ENCODE measurements around the gene ARHGAP31.
A peak's percentile ranks its signal among the peaks of the same experiment; 100 is the strongest.
"Not testable (repeated sequence)": the region's sequence is repeated elsewhere in the genome, so short reads cannot be mapped to it uniquely, and the experiment has no call there.

ARHGAP31 gene, protein sequence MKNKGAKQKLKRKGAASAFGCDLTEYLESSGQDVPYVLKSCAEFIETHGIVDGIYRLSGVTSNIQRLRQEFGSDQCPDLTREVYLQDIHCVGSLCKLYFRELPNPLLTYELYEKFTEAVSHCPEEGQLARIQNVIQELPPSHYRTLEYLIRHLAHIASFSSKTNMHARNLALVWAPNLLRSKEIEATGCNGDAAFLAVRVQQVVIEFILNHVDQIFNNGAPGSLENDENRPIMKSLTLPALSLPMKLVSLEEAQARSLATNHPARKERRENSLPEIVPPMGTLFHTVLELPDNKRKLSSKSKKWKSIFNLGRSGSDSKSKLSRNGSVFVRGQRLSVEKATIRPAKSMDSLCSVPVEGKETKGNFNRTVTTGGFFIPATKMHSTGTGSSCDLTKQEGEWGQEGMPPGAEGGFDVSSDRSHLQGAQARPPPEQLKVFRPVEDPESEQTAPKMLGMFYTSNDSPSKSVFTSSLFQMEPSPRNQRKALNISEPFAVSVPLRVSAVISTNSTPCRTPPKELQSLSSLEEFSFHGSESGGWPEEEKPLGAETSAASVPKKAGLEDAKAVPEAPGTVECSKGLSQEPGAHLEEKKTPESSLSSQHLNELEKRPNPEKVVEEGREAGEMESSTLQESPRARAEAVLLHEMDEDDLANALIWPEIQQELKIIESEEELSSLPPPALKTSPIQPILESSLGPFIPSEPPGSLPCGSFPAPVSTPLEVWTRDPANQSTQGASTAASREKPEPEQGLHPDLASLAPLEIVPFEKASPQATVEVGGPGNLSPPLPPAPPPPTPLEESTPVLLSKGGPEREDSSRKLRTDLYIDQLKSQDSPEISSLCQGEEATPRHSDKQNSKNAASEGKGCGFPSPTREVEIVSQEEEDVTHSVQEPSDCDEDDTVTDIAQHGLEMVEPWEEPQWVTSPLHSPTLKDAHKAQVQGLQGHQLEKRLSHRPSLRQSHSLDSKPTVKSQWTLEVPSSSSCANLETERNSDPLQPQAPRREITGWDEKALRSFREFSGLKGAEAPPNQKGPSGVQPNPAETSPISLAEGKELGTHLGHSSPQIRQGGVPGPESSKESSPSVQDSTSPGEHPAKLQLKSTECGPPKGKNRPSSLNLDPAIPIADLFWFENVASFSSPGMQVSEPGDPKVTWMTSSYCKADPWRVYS (N-terminal part only)

DNA sequence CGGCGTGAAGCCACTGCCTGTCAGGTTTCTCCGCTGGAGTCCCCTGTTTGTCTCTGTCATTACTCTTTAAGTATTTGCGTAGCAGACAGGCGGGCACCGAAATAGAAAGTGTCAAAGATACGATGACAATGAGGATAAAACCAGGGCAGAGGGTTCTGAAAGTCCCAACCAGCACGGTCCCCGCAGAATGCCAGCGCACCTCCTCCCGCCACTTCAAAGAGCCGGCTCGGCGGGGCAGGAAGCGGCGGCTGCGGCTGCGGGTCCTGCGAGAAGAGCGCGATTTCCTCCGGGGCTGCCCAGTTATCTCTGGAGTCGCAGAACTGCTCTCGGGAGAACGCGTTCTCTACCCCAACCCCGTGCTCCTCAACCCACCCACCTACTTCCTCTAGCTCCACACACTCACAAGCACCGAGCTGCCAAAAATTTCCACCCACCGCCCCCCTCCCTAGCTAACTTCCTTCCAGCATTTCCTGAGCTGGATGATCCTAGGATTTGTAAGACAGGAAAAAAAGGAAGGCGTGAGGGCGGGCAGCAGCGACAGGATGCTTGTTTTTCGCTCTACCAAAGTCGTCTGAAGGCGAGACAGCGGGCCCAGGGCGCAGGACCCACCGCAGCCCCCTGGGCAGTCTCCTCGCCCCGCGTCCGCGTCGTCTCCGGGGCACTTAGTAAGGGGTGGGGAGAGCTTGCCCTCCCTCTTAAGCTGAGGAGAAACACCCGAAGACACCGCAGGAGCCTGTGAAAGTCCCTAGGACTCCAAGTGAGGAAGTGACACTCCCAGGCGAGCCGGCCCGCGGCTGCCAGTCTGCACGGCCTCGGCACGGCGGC, at the start of gene ARHGAP31:
Gene ARHGAP31, plus strand, starts transcription at position 513 of the 825 bp plus-strand sequence. CDS start 522 bp downstream, outside the sequence.
- no peaks in the 10 kb centered on the region for H3K9me3 ChIP-seq (ENCODE audit: control insufficient read depth, insufficient read depth, low read length)
- no CpG with 5 or more reads among the region's 55 CpGs for WGBS (ENCODE audit: insufficient coverage, insufficient read length)
- H3K36me3 ChIP-seq (ENCODE audit: control insufficient read depth, insufficient read depth, low read length) = no peaks in the 10 kb centered on the region
- H3K27me3 ChIP-seq (ENCODE audit: control insufficient read depth, insufficient read depth, low read length) = 0 out of 2 replicates have a peak, but pooled peaks cover 2% of the 10 kb centered on the region
- H3K4me1 ChIP-seq (ENCODE audit: control insufficient read depth, insufficient read depth, low read length) = no peaks in the 10 kb centered on the region
- H3K4me3 ChIP-seq (ENCODE audit: low read length) = peak within 1 kb of the TSS; percentile 35; the same call in 1 of the 2 replicates
- H3K27ac ChIP-seq (ENCODE audit: low read length) = no peak within 1 kb of the TSS
- DNase-seq (ENCODE audit: low read depth, low spot score) = no peak

DNA sequence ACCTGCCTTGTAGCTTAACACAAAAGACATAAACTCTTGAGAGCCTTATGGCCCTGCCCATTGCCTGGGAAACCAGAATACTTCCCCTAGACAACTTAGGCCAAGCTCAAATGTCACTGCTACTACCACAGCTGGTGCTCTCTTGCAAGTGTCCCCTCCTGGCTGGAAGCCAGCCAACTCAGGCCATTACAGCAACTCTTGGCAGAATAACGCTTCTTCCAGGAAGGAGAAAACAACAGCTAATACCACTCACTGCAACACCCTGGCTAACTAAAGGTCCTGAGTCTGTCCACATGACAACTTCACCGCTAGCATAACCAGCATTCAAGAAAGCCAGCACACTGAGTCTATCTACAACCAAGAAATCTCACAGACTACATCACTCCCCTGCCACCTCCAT, 48.4 kb upstream of the ARHGAP31 start:
- Histone ChIP-seq H3K36me3 (ENCODE audit: control insufficient read depth, insufficient read depth, low read length) (no peaks in the 10 kb centered on the region), H3K4me1 (ENCODE audit: control insufficient read depth, insufficient read depth, low read length) (peaks cover 1% of the 10 kb centered on the region; the same call in 1 of the 2 replicates), H3K27ac (ENCODE audit: low read length) (no peak overlapping the region), H3K4me3 (ENCODE audit: low read length) (no peak overlapping the region), H3K9me3 (ENCODE audit: control insufficient read depth, insufficient read depth, low read length) (no peaks in the 10 kb centered on the region; the same call in 1 of the 2 replicates), H3K27me3 (ENCODE audit: control insufficient read depth, insufficient read depth, low read length) (no peaks in the 10 kb centered on the region)
- no peak for DNase-seq (ENCODE audit: low read depth, low spot score)
- no CpG with 5 or more reads among the region's 2 CpGs for WGBS (ENCODE audit: insufficient coverage, insufficient read length)

DNA sequence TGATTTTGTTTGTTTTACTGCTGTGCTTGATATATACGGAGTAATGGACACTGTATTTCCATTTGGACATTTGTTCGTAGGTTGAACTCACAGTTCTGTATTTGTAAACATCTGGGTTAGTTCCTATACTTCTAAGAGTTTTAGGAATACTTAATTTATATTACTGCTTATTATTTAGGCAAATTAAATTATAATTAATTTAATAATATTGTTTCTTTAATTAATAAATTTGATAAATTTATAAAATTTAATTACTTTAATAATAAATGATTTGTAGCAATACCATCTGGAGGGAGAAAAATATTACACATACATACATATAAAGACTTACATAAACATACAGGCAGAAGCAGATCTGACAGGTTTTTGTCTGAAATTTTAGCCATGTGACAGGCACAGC, 39.0 kb upstream of the ARHGAP31 start:
- no peak for DNase-seq (ENCODE audit: low read depth, low spot score)
- H3K4me3 ChIP-seq (ENCODE audit: low read length) = no peak overlapping the region
- WGBS (ENCODE audit: insufficient coverage, insufficient read length) = no CpG with 5 or more reads among the region's 2 CpGs

DNA sequence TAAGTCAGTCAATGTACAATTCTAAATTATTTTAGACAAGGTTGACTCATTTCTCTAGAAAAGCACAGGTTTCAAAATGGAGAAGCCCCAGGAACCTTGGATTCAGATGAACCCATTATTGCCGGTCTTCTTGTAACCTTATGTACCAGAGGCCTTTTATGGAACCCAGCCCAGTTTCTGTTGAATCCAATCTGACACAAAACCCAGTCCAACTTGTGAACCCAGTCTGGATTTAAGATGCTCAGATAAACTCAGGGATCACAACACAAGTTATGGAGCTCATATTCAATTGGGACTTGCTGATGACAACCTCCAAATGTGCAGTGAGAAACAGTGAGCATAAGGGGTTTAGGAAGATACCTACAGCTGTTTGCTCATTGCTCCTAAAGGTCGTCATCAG, 37.1 kb upstream of the ARHGAP31 start:
- no peak for DNase-seq (ENCODE audit: low read depth, low spot score)
- H3K4me1 ChIP-seq (ENCODE audit: control insufficient read depth, insufficient read depth, low read length) = 0 out of 2 replicates have a peak, but pooled peaks cover 1% of the 10 kb centered on the region

More for the DNA sequence above, 39.0 kb upstream of the ARHGAP31 start:
- H3K4me1 ChIP-seq (ENCODE audit: control insufficient read depth, insufficient read depth, low read length) = 0 out of 2 replicates have a peak, but pooled peaks cover 1% of the 10 kb centered on the region
- H3K9me3 ChIP-seq (ENCODE audit: control insufficient read depth, insufficient read depth, low read length) = no peaks in the 10 kb centered on the region
- H3K36me3 ChIP-seq (ENCODE audit: control insufficient read depth, insufficient read depth, low read length) = no peaks in the 10 kb centered on the region
- H3K27ac ChIP-seq (ENCODE audit: low read length) = no peak overlapping the region
- H3K27me3 ChIP-seq (ENCODE audit: control insufficient read depth, insufficient read depth, low read length) = no peaks in the 10 kb centered on the region

DNA sequence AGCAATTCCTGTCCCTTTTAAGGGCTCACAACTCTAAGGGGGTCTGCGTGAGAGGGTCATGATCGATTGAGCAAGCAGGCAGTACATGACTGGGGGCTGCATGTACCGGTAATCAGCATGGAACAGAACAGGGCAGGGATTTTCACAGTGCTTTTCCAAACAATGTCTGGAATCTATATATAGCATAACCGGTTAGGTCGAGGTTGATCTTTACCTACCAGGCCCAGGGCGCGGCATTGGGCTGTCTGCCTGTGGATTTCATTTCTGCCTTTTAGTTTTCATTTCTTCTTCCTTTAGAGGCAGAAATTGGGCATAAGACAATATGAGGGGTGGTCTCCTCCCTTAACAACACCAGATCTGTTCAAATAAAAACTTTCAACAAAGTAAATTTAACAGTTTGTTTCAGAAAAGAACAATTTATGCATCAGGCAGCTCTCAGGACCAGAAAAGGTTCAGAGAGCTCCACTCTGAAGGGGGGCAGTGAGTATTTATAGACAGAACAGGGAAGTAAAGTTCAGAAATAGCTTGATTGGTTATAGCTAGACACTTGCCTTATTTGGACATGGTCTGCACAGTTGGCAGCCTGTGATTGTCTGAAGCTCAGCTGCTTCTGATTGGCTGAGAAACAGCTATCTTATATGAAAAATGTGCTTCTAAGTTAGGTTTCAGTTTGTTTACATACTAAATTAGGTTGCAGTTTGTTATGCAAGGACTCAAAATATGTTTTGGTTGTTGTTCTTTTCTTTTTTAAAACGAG, 36.4 kb upstream of the ARHGAP31 start:
- no peaks in the 10 kb centered on the region for H3K36me3 ChIP-seq (ENCODE audit: control insufficient read depth, insufficient read depth, low read length)
- no peak for DNase-seq (ENCODE audit: low read depth, low spot score)
- H3K4me1 ChIP-seq (ENCODE audit: control insufficient read depth, insufficient read depth, low read length) = 0 out of 2 replicates have a peak, but pooled peaks cover 1% of the 10 kb centered on the region
- WGBS (ENCODE audit: insufficient coverage, insufficient read length) = no CpG with 5 or more reads among the region's 8 CpGs
- H3K4me3 ChIP-seq (ENCODE audit: low read length) = no peak overlapping the region
- no peak overlapping the region for H3K27ac ChIP-seq (ENCODE audit: low read length)
- no peaks in the 10 kb centered on the region for H3K9me3 ChIP-seq (ENCODE audit: control insufficient read depth, insufficient read depth, low read length)
- H3K27me3 ChIP-seq (ENCODE audit: control insufficient read depth, insufficient read depth, low read length) = no peaks in the 10 kb centered on the region

More for the DNA sequence above, 37.1 kb upstream of the ARHGAP31 start:
- no peaks in the 10 kb centered on the region for H3K36me3 ChIP-seq (ENCODE audit: control insufficient read depth, insufficient read depth, low read length)
- H3K9me3 ChIP-seq (ENCODE audit: control insufficient read depth, insufficient read depth, low read length) = no peaks in the 10 kb centered on the region
- H3K4me3 ChIP-seq (ENCODE audit: low read length) = no peak overlapping the region
- no CpG with 5 or more reads among the region's 2 CpGs for whole genome bisulfite sequencing (ENCODE audit: insufficient coverage, insufficient read length)
- no peaks in the 10 kb centered on the region for H3K27me3 ChIP-seq (ENCODE audit: control insufficient read depth, insufficient read depth, low read length)
- H3K27ac ChIP-seq (ENCODE audit: low read length) = no peak overlapping the region

DNA sequence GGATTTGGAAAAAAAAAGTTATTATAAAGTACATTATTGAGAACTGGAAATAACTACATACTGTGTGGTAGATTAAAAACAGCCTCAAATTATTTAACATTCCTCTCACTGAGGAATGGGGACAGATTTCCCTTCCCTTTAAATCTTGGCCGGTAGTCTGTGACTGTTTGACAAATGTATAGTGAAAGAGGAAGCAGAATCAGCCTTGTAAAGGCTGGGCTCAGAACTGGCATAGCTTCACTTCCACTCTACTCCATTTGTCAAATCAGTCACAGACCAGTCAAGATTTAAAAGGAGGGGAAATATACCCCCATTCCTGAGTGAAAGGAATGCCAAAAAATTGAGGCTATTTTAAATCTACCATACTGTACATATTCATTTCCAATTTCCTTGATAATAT, 35.3 kb upstream of the ARHGAP31 start:
- WGBS (ENCODE audit: insufficient coverage, insufficient read length) = no CpG with 5 or more reads among the region's 1 CpG
- Histone ChIP-seq H3K4me1 (ENCODE audit: control insufficient read depth, insufficient read depth, low read length) (0 out of 2 replicates have a peak, but pooled peaks cover 1% of the 10 kb centered on the region), H3K27ac (ENCODE audit: low read length) (no peak overlapping the region), H3K9me3 (ENCODE audit: control insufficient read depth, insufficient read depth, low read length) (no peaks in the 10 kb centered on the region), H3K4me3 (ENCODE audit: low read length) (no peak overlapping the region), H3K27me3 (ENCODE audit: control insufficient read depth, insufficient read depth, low read length) (no peaks in the 10 kb centered on the region), H3K36me3 (ENCODE audit: control insufficient read depth, insufficient read depth, low read length) (no peaks in the 10 kb centered on the region)
- DNase-seq (ENCODE audit: low read depth, low spot score) = no peak

DNA sequence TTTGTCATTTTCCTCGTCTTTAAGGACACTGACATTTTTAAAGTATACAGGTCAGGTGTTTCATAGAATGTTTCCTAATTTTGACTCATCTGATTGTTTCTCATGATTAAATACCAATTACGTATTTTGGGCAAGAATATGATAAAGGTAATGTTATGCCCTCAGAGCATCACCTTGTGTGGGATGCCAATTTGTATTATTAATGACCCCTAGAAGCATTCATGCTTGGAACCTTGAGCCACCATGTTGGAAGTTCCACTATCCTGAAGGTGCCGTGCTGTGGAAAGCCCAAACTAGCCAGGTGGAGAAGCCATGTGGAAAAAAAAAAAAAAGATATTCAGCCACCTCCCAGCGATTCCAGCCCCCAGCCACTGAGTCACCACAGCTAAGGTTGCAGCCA, 34.4 kb upstream of the ARHGAP31 start:
- Histone ChIP-seq H3K27me3 (ENCODE audit: control insufficient read depth, insufficient read depth, low read length) (no peaks in the 10 kb centered on the region), H3K9me3 (ENCODE audit: control insufficient read depth, insufficient read depth, low read length) (no peaks in the 10 kb centered on the region), H3K4me1 (ENCODE audit: control insufficient read depth, insufficient read depth, low read length) (0 out of 2 replicates have a peak, but pooled peaks cover 1% of the 10 kb centered on the region), H3K4me3 (ENCODE audit: low read length) (no peak overlapping the region), H3K36me3 (ENCODE audit: control insufficient read depth, insufficient read depth, low read length) (no peaks in the 10 kb centered on the region), H3K27ac (ENCODE audit: low read length) (no peak overlapping the region)
- DNase-seq (ENCODE audit: low read depth, low spot score) = no peak
- no CpG with 5 or more reads among the region's 4 CpGs for WGBS (ENCODE audit: insufficient coverage, insufficient read length)

DNA sequence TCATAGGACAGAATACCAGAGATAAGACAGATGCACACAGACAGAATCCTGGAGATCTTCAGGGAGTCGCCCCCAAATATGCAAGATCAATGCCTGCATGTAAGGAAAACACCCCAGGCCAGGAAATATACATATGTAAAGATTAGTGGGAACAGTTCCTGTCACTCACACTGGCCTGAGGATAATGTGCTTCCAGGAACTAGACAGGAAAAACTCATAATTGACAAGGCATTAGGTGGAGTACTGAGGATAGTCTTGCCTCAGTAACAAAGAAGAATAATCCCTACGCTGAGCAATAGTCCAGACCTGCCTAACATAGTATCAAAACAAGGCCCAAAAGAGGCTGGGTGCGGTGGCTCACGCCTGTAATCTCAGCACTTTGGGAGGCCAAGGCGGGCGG, 33.1 kb upstream of the ARHGAP31 start:
- DNase-seq (ENCODE audit: low read depth, low spot score) = no peak
- Histone ChIP-seq H3K27ac (ENCODE audit: low read length) (no peak overlapping the region), H3K9me3 (ENCODE audit: control insufficient read depth, insufficient read depth, low read length) (no peaks in the 10 kb centered on the region), H3K4me1 (ENCODE audit: control insufficient read depth, insufficient read depth, low read length) (0 out of 2 replicates have a peak, but pooled peaks cover 1% of the 10 kb centered on the region), H3K4me3 (ENCODE audit: low read length) (no peak overlapping the region), H3K27me3 (ENCODE audit: control insufficient read depth, insufficient read depth, low read length) (no peaks in the 10 kb centered on the region), H3K36me3 (ENCODE audit: control insufficient read depth, insufficient read depth, low read length) (no peaks in the 10 kb centered on the region)
- no CpG with 5 or more reads among the region's 6 CpGs for WGBS (ENCODE audit: insufficient coverage, insufficient read length)

DNA sequence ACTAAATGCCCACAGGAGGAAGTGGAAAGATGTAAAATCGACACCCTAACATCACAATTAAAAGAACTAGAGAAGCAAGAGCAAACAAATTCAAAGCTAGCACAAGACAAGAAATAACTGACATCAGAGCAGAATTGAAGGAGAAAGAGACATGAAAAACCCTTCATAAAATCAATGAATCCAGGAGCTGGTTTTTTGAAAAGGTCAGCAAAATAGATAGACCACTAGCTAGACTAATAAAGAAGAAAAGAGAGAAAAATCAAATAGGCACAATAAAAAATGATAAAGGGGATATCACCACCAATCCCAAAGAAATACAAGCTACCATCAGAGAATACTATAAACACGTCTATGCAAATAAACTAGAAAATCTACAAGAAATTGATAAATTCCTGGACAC, 24.0 kb upstream of the ARHGAP31 start:
- not testable (repeated sequence) for H3K36me3 ChIP-seq (ENCODE audit: control insufficient read depth, insufficient read depth, low read length); H3K4me3 ChIP-seq (ENCODE audit: low read length); H3K27ac ChIP-seq (ENCODE audit: low read length); DNase-seq (ENCODE audit: low read depth, low spot score); H3K27me3 ChIP-seq (ENCODE audit: control insufficient read depth, insufficient read depth, low read length); H3K4me1 ChIP-seq (ENCODE audit: control insufficient read depth, insufficient read depth, low read length); H3K9me3 ChIP-seq (ENCODE audit: control insufficient read depth, insufficient read depth, low read length)
- no CpG with 5 or more reads among the region's 2 CpGs for WGBS (ENCODE audit: insufficient coverage, insufficient read length)

Measured in iPS DF 6.9 (cell line).